SK-N-SH (cell line): ENCODE results near the gene FHL5. TPM values are rescaled to one million over a fixed set of nuclear protein-coding genes. Genes with fewer than 3 reads are reported as not detected.
"Not testable (repeated sequence)": the region's sequence is repeated elsewhere in the genome, so short reads cannot be mapped to it uniquely, and the experiment has no call there.

Source experiments
- CTCF ChIA-PET: fragments of 300-600, 350-600 bp; formaldehyde crosslinking; extraction: SDS; loops from one replicate; lab custom pipeline; 2021; lab: Yijun Ruan, JAX
- POLR2A ChIA-PET: fragments of 350-600 bp; sonication (Branson Sonifier 250); formaldehyde crosslinking; extraction: SDS; loops from one replicate; lab custom pipeline; 2020; ENCODE audit warnings: antibody characterized with exemption, inconsistent platforms; lab: Yijun Ruan, JAX
- DNase-seq: peaks from one replicate; pipeline ENCODE4 v3.0.0; 2012
- H2AFZ ChIP-seq: fragments of 200-600 bp; sonication (generic); 2 replicates; pipeline ENCODE4 v1.8.1; 2016; ENCODE audit warnings: antibody characterized with exemption, mild to moderate bottlenecking, low read depth
- H3F3A ChIP-seq: fragments of 200-600 bp; sonication (generic); replicated peaks from 2 replicates; pipeline ENCODE3; 2016; ENCODE audit warnings: antibody characterized with exemption, mild to moderate bottlenecking; ENCODE audit not compliant: insufficient read depth
- H3K27ac ChIP-seq, 2 experiments: fragments of 200-500 bp in 1 of 2; fragments of 200-600 bp in 1 of 2; sonication (Bioruptor generic) in 1 of 2; sonication (generic), shearing (Covaris generic) in 1 of 2; 2 replicates each; pipeline versions ENCODE4 v1.5.1 to v1.6.1; 2014 to 2016; ENCODE audit warnings: low read depth in 2 of 2, inconsistent platforms in 1 of 2, low read length in 1 of 2, mild to moderate bottlenecking in 1 of 2, mixed read lengths in 1 of 2
- H3K27me3 ChIP-seq: fragments of 200-600 bp; sonication (generic), shearing (Covaris generic); 2 replicates; pipeline ENCODE4 v1.6.1; 2016; ENCODE audit warnings: mixed run types; ENCODE audit not compliant: insufficient read depth
- H3K36me3 ChIP-seq, 2 experiments: fragments of 200-500 bp in 1 of 2; fragments of 200-600 bp in 1 of 2; sonication (Bioruptor generic) in 1 of 2; sonication (generic) in 1 of 2; replicated peaks in 1 of 2; 2 replicates each; pipeline versions ENCODE3 to v1.5.1; 2014 to 2016; ENCODE audit warnings: low read length in 1 of 2, mild to moderate bottlenecking in 1 of 2; ENCODE audit not compliant: insufficient read depth in 2 of 2, control insufficient read depth in 1 of 2
- H3K4me1 ChIP-seq, 2 experiments: fragments of 200-500 bp in 1 of 2; fragments of 200-600 bp in 1 of 2; sonication (Bioruptor generic) in 1 of 2; sonication (generic), shearing (Covaris generic) in 1 of 2; 2 replicates each; pipeline versions ENCODE4 v1.5.1 to v1.6.1; 2014 to 2016; ENCODE audit warnings: low read depth in 1 of 2, low read length in 1 of 2, mixed run types in 1 of 2; ENCODE audit not compliant: insufficient read depth in 2 of 2, control insufficient read depth in 1 of 2
- H3K4me2 ChIP-seq: fragments of 200-600 bp; sonication (generic), shearing (Covaris generic); 2 replicates; pipeline ENCODE4 v1.6.1; 2017; ENCODE audit warnings: mixed run types
- H3K4me3 ChIP-seq, 2 experiments: fragments of 200-500 bp in 1 of 2; fragments of 200-600 bp in 1 of 2; sonication (Bioruptor generic) in 1 of 2; sonication (generic), shearing (Covaris generic) in 1 of 2; 2 replicates each; pipeline versions ENCODE4 v1.5.1 to v1.8.1; 2014 to 2016; ENCODE audit warnings: low read depth in 2 of 2, inconsistent platforms in 1 of 2, low read length in 1 of 2, mild to moderate bottlenecking in 1 of 2, mixed read lengths in 1 of 2, moderate library complexity in 1 of 2
- H3K79me2 ChIP-seq: fragments of 200-600 bp; sonication (generic); 2 replicates; pipeline ENCODE4 v1.8.1; 2017; ENCODE audit warnings: mild to moderate bottlenecking; ENCODE audit not compliant: insufficient read depth
- H3K9ac ChIP-seq: fragments of 200-600 bp; sonication (generic); 2 replicates; pipeline ENCODE4 v1.6.1; 2017; ENCODE audit warnings: mixed run types
- H3K9me2 ChIP-seq: fragments of 200-600 bp; sonication (generic); 2 replicates; pipeline ENCODE4 v1.6.1; 2017; ENCODE audit warnings: mixed run types
- H3K9me3 ChIP-seq: fragments of 200-600 bp; sonication (generic); 2 replicates; pipeline ENCODE4 v1.6.1; 2017; ENCODE audit warnings: mixed run types, mild to moderate bottlenecking, moderate library complexity
- H4K20me1 ChIP-seq: fragments of 200-600 bp; sonication (generic); 2 replicates; pipeline ENCODE4 v1.6.1; 2017; ENCODE audit warnings: mild to moderate bottlenecking, mixed run types; ENCODE audit not compliant: insufficient read depth
- CHD2 ChIP-seq: fragments of 150-350 bp; IDR thresholded peaks from 2 replicates; pipeline ENCODE4 v1.6.1; 2018; ENCODE audit warnings: low read length; ENCODE audit not compliant: partially characterized antibody
- FOSL2 ChIP-seq: IDR thresholded peaks from 2 replicates; pipeline ENCODE4 v1.4.0; 2012; ENCODE audit warnings: low read depth, mild to moderate bottlenecking, moderate library complexity, borderline replicate concordance
- FOXM1 ChIP-seq: IDR thresholded peaks from 2 replicates; pipeline ENCODE4 v1.4.0; 2012; ENCODE audit warnings: low read depth, mild to moderate bottlenecking
- GABPA ChIP-seq: IDR thresholded peaks from 2 replicates; pipeline ENCODE4 v1.4.0; 2012; ENCODE audit warnings: low read depth, mild to moderate bottlenecking
- GATA2 ChIP-seq: sonication (generic); formaldehyde crosslinking; IDR thresholded peaks from 2 replicates; pipeline ENCODE4 v1.5.0; 2020; ENCODE audit warnings: mild to moderate bottlenecking, missing genetic modification reagents
- JUND ChIP-seq: IDR thresholded peaks from 2 replicates; pipeline ENCODE4 v1.4.0; 2012
- MAX ChIP-seq: IDR thresholded peaks from 2 replicates; pipeline ENCODE4 v1.4.0; 2012; ENCODE audit warnings: low read depth
- MEF2A ChIP-seq: IDR thresholded peaks from 2 replicates; pipeline ENCODE4 v1.4.0; 2012; ENCODE audit warnings: low read depth, borderline replicate concordance
- MXI1 ChIP-seq: IDR thresholded peaks from 2 replicates; pipeline ENCODE4 v1.6.1; 2012; ENCODE audit warnings: mild to moderate bottlenecking, low read depth, low read length, improper control_type of control experiment
- NFIC ChIP-seq: IDR thresholded peaks from 2 replicates; pipeline ENCODE4 v1.4.0; 2012; ENCODE audit warnings: borderline replicate concordance
- NRF1 ChIP-seq: IDR thresholded peaks from 2 replicates; pipeline ENCODE4 v1.6.1; 2012; ENCODE audit warnings: low read depth, mild to moderate bottlenecking, low read length
- RAD21 ChIP-seq: IDR thresholded peaks from 2 replicates; pipeline ENCODE4 v1.6.1; 2012; ENCODE audit warnings: mild to moderate bottlenecking, low read length
- REST ChIP-seq: IDR thresholded peaks from 2 replicates; pipeline ENCODE4 v1.6.1; 2012; ENCODE audit warnings: mild to moderate bottlenecking, low read depth, low read length, moderate library complexity
- TAF1 ChIP-seq: IDR thresholded peaks from 2 replicates; pipeline ENCODE4 v1.6.1; 2012; ENCODE audit warnings: low read depth, mild to moderate bottlenecking, low read length, moderate library complexity, borderline replicate concordance
- TCF12 ChIP-seq: IDR thresholded peaks from 2 replicates; pipeline ENCODE4 v1.4.0; 2012
- TEAD4 ChIP-seq: IDR thresholded peaks from 2 replicates; pipeline ENCODE4 v1.4.0; 2012; ENCODE audit warnings: mild to moderate bottlenecking, borderline replicate concordance; ENCODE audit not compliant: insufficient read depth
- USF1 ChIP-seq: IDR thresholded peaks from 2 replicates; pipeline ENCODE4 v1.4.0; 2012; ENCODE audit warnings: low read depth, borderline replicate concordance
- YY1 ChIP-seq: IDR thresholded peaks from 2 replicates; pipeline ENCODE4 v1.4.0; 2012; ENCODE audit warnings: low read depth, mild to moderate bottlenecking
- WGBS: methylation state at CpG from one replicate; pipeline ENCODE4 v1.1.6; 2017; ENCODE audit warnings: low lambda C conversion rate; 5-methylcytosine and 5-hydroxymethylcytosine counted together
- polyA plus RNA-seq, 3 experiments: library from polyadenylated mRNA; depleted of rRNA; stranded (reverse); fragments of >200 nt; gene quantifications; 2 replicates each; pipeline ENCODE4 v1.2.3, GENCODE V29; 2012

The FHL5 gene
- polyA plus RNA-seq, 1 of the 3 experiments (the other 2 are of a cell fraction) = not detected

- WGBS = 33% methylated on average over 3 of the region's 3 CpGs
- Histone ChIP-seq H3K4me1 (no peaks in the 10 kb centered on the region), H3K9me3 (no peaks in the 10 kb centered on the region), H3K27ac (no peak overlapping the region), H3K4me3 (no peak overlapping the region), H3F3A (no peaks in the 10 kb centered on the region), H3K9me2 (no peaks in the 10 kb centered on the region), H3K27me3 (no peaks in the 10 kb centered on the region; the same call in 1 of the 2 replicates), H2AFZ (no peak overlapping the region), H3K36me3 (no peaks in the 10 kb centered on the region), H3K4me2 (no peak overlapping the region), H3K9ac (no peak overlapping the region), H4K20me1 (no peaks in the 10 kb centered on the region), H3K79me2 (no peaks in the 10 kb centered on the region)
- CTCF ChIA-PET = interaction anchor here (0.9 to 1.4 kb wide), 3 partner anchors 17 to 428 kb away, joined by 3 to 6 read pairs (median 3); no protein-coding TSS in a partner anchor
- POLR2A ChIA-PET = no interaction called here
- no peak for TF ChIP-seq REST
- no peak for TF ChIP-seq TCF12
- no peak for TF ChIP-seq YY1
- no peak for TF ChIP-seq RAD21
- TF ChIP-seq TAF1 = no peak
- no peak for TF ChIP-seq GATA2 (CRISPR knock-in tag)
- TF ChIP-seq TEAD4 = no peak
- no peak for TF ChIP-seq MAX
- TF ChIP-seq CHD2 = no peak
- TF ChIP-seq NFIC = no peak
- no peak for TF ChIP-seq MEF2A
- no peak for TF ChIP-seq FOXM1
- TF ChIP-seq NRF1 = no peak
- no peak for TF ChIP-seq GABPA
- no peak for TF ChIP-seq FOSL2
- no peak for TF ChIP-seq JUND
- TF ChIP-seq USF1 = no peak
- no peak for TF ChIP-seq MXI1
- no peak for DNase-seq
Measured at GRCh38 chr6:96631248-96631647, 68.3 kb downstream of the FHL5 start.

GRCh38 chr6:96637979-96638378 lies 75.1 kb downstream of the FHL5 start:
- POLR2A ChIA-PET, H3K4me2 ChIP-seq, DNase-seq, H3K9me3 ChIP-seq, H3K36me3 ChIP-seq, H2AFZ ChIP-seq, H3K9ac ChIP-seq, H3K9me2 ChIP-seq, H4K20me1 ChIP-seq, CTCF ChIA-PET, H3K79me2 ChIP-seq, H3K4me1 ChIP-seq, H3K27ac ChIP-seq, H3F3A ChIP-seq, H3K27me3 ChIP-seq, H3K4me3 ChIP-seq: not testable (repeated sequence)
- 28% methylated on average over 7 of the region's 10 CpGs for WGBS
